Inferior parietal cortex (tissue), 1 donor: ENCODE data around the gene PARD3.

ENCODE experiments used
- DNase-seq: peaks from one replicate; pipeline ENCODE4 v3.0.0-alpha.2; 2016; ENCODE audit errors: extremely low spot score

The PARD3 gene

GRCh38 chr10:34213193-34213804, 601.8 kb downstream of the PARD3 start:
- no peak for DNase-seq

- no peak for DNase-seq
These were observed 607.8 kb downstream of the PARD3 start for GRCh38 chr10:34207343-34207742.

GRCh38 chr10:34206935-34207268, 608.2 kb downstream of the PARD3 start:
- DNase-seq: no peak

- no peak for DNase-seq
These were observed 608.8 kb downstream of the PARD3 start for GRCh38 chr10:34206078-34206934.

GRCh38 chr10:34205452-34205851, 609.6 kb downstream of the PARD3 start:
- no peak for DNase-seq

- no peak for DNase-seq
These were observed 611.0 kb downstream of the PARD3 start for GRCh38 chr10:34203966-34204630.

- no peak for DNase-seq
These were observed 614.7 kb downstream of the PARD3 start for GRCh38 chr10:34200355-34200901.

GRCh38 chr10:34198953-34199352, 616.1 kb downstream of the PARD3 start:
- no peak for DNase-seq

- no peak for DNase-seq
These were observed 619.0 kb downstream of the PARD3 start for GRCh38 chr10:34196058-34196433.

- DNase-seq: no peak
These were observed 619.6 kb downstream of the PARD3 start for GRCh38 chr10:34195364-34196057.

GRCh38 chr10:34193931-34194626, 621.0 kb downstream of the PARD3 start:
- DNase-seq: no peak

- DNase-seq: no peak
These were observed 622.5 kb downstream of the PARD3 start for GRCh38 chr10:34192646-34193045.

- DNase-seq: no peak
These were observed 623.7 kb downstream of the PARD3 start for GRCh38 chr10:34191406-34191805.

GRCh38 chr10:34190580-34190979, 624.5 kb downstream of the PARD3 start:
- no peak for DNase-seq

- no peak for DNase-seq
These were observed 625.3 kb downstream of the PARD3 start for GRCh38 chr10:34189830-34190229.

GRCh38 chr10:34188221-34188620, 626.9 kb downstream of the PARD3 start:
- DNase-seq: no peak

GRCh38 chr10:34187201-34187600, 627.9 kb downstream of the PARD3 start:
- no peak for DNase-seq

- DNase-seq: no peak
These were observed 628.4 kb downstream of the PARD3 start for GRCh38 chr10:34186745-34187144.

GRCh38 chr10:34185998-34186397, 629.1 kb downstream of the PARD3 start:
- no peak for DNase-seq

- DNase-seq: no peak
These were observed 630.1 kb downstream of the PARD3 start for GRCh38 chr10:34184939-34185386.

GRCh38 chr10:34184397-34184796, 630.7 kb downstream of the PARD3 start:
- no peak for DNase-seq
